Cardiac muscle cell (in vitro differentiated cells and primary cell): ENCODE measurements around the gene RYR1. TPM values are rescaled to one million over a fixed set of nuclear protein-coding genes. Genes with fewer than 3 reads are reported as not detected.
"Not testable (repeated sequence)": the region's sequence is repeated elsewhere in the genome, so short reads cannot be mapped to it uniquely, and the experiment has no call there.

Experiments used
- DNase-seq, 2 donors: peaks; one replicate each; pipeline versions ENCODE4 v3.0.0 to v3.0.0-alpha.2; 2010 to 2017; ENCODE audit warnings: low read depth in 1 of 2, low spot score in 1 of 2
- H3K27ac ChIP-seq: fragments of 200-600 bp; sonication (generic); 2 replicates; pipeline ENCODE4 v1.5.1; 2016
- H3K27me3 ChIP-seq: fragments of 200-600 bp; sonication (generic); 2 replicates; pipeline ENCODE4 v1.6.0; 2016; ENCODE audit warnings: control low read depth
- H3K36me3 ChIP-seq: fragments of 200-600 bp; sonication (generic); 2 replicates; pipeline ENCODE4 v1.5.1; 2016; ENCODE audit warnings: control low read depth
- H3K4me1 ChIP-seq: fragments of 200-600 bp; sonication (generic); 2 replicates; pipeline ENCODE4 v1.8.1; 2017; ENCODE audit warnings: low read depth, mild to moderate bottlenecking, mixed run types
- H3K4me3 ChIP-seq: fragments of 200-600 bp; sonication (generic); 2 replicates; pipeline ENCODE4 v1.5.1; 2016; ENCODE audit warnings: mild to moderate bottlenecking
- H3K9me3 ChIP-seq: fragments of 200-600 bp; sonication (generic); 2 replicates; pipeline ENCODE4 v1.5.1; 2017; ENCODE audit warnings: low read depth, mild to moderate bottlenecking, control low read depth
- polyA plus RNA-seq: library from polyadenylated mRNA; unstranded; fragments of >200 nt; fragmentation: Nextera tagmentation; extraction: Ambion mirVana; gene quantifications from 2 replicates; pipeline ENCODE4 v1.2.1, GENCODE V29; 2016
- total RNA-seq: library from RNA; depleted of rRNA; stranded (reverse); fragments of >200 nt; gene quantifications from 2 replicates; pipeline ENCODE4 v1.2.3, GENCODE V29; 2016
- TF ChIP-seq, protein P1 (sequence below): IDR thresholded peaks from 2 replicates; pipeline ENCODE4 v1.5.1; 2012; ENCODE audit warnings: low read depth, mild to moderate bottlenecking, low read length

Gene RYR1
- total and polyA plus RNA-seq, 2 experiments from 2014 or later, result 0.71 to 12.8 TPM

GRCh38 chr19:38557205-38557799 is 123.8 kb downstream of the RYR1 start:
- no peak for DNase-seq
- Histone ChIP-seq H3K27ac (no peak overlapping the region), H3K27me3 (no peaks in the 10 kb centered on the region), H3K4me3 (no peak overlapping the region), H3K4me1 (no peaks in the 10 kb centered on the region), H3K9me3 (no peaks in the 10 kb centered on the region), H3K36me3 (no peaks in the 10 kb centered on the region)
- TF ChIP-seq, protein P1, sequence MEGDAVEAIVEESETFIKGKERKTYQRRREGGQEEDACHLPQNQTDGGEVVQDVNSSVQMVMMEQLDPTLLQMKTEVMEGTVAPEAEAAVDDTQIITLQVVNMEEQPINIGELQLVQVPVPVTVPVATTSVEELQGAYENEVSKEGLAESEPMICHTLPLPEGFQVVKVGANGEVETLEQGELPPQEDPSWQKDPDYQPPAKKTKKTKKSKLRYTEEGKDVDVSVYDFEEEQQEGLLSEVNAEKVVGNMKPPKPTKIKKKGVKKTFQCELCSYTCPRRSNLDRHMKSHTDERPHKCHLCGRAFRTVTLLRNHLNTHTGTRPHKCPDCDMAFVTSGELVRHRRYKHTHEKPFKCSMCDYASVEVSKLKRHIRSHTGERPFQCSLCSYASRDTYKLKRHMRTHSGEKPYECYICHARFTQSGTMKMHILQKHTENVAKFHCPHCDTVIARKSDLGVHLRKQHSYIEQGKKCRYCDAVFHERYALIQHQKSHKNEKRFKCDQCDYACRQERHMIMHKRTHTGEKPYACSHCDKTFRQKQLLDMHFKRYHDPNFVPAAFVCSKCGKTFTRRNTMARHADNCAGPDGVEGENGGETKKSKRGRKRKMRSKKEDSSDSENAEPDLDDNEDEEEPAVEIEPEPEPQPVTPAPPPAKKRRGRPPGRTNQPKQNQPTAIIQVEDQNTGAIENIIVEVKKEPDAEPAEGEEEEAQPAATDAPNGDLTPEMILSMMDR, result no peak

DNA sequence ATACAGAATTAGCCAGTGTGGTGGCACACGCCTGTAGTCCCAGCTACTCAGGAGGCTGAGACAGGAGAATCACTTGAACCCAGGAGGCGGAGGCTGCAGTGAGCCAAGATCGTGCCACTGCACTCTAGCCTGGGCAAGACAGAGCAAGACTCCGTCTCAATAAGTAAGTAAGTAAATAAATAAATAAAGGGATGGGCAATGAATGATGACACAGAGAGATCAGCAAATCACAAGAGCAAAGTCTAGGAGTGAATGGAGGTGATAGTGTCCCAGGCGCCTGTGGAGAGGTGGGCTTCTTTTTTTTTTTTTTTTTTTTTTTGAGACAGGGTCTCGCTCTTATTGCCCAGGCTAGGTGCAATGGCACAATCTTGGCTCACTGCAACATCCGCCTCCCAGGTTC is 125.4 kb downstream of the RYR1 start:
- DNase-seq, H3K4me3 ChIP-seq, H3K27me3 ChIP-seq, H3K9me3 ChIP-seq, H3K36me3 ChIP-seq, H3K4me1 ChIP-seq, H3K27ac ChIP-seq: not testable (repeated sequence)

GRCh38 chr19:38559428-38560401 is 126.2 kb downstream of the RYR1 start:
- DNase-seq, result no peak
- no peak overlapping the region for H3K27ac ChIP-seq
- TF ChIP-seq, protein P1, result no peak
- no peaks in the 10 kb centered on the region for H3K9me3 ChIP-seq
- H3K4me1 ChIP-seq, result no peaks in the 10 kb centered on the region
- H3K36me3 ChIP-seq, result no peaks in the 10 kb centered on the region
- H3K27me3 ChIP-seq, result no peaks in the 10 kb centered on the region
- H3K4me3 ChIP-seq, result no peak overlapping the region

DNA sequence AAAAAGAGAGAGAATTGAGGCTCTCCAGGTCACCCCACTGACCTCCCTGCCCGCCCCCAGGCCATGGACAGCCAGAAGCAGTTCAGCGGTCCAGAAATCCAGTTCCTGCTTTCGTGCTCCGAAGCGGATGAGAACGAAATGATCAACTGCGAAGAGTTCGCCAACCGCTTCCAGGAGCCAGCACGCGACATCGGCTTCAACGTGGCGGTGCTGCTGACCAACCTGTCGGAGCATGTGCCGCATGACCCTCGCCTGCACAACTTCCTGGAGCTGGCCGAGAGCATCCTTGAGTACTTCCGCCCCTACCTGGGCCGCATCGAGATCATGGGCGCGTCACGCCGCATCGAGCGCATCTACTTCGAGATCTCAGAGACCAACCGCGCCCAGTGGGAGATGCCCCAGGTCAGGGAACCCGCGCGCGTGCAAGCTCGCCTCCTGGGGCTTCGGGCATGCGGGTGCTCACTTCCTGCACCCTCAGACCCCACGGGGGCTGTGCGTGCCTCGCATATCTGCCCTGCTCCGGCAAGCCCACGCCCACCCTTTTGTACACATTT is 127.6 kb downstream of the RYR1 start:
- no peak overlapping the region for H3K27ac ChIP-seq
- TF ChIP-seq, protein P1, result no peak
- H3K36me3 ChIP-seq, result no peaks in the 10 kb centered on the region
- H3K4me3 ChIP-seq, result no peak overlapping the region
- no peaks in the 10 kb centered on the region for H3K4me1 ChIP-seq
- no peak for DNase-seq
- H3K9me3 ChIP-seq, result no peaks in the 10 kb centered on the region
- H3K27me3 ChIP-seq, result no peaks in the 10 kb centered on the region

- DNase-seq, result no peak
- Histone ChIP-seq H3K4me1 (no peaks in the 10 kb centered on the region), H3K4me3 (no peak overlapping the region), H3K27me3 (no peaks in the 10 kb centered on the region), H3K9me3 (no peaks in the 10 kb centered on the region), H3K36me3 (no peaks in the 10 kb centered on the region), H3K27ac (no peak overlapping the region)
- TF ChIP-seq, protein P1, result no peak
Measured at GRCh38 chr19:38561658-38562057, 128.2 kb downstream of the RYR1 start.

- H3K9me3 ChIP-seq, result no peaks in the 10 kb centered on the region
- TF ChIP-seq, protein P1, result no peak
- no peak for DNase-seq
Measured at GRCh38 chr19:38562096-38562495, 128.6 kb downstream of the RYR1 start.

More at GRCh38 chr19:38562096-38562495, 128.6 kb downstream of the RYR1 start:
- no peak overlapping the region for H3K27ac ChIP-seq
- no peaks in the 10 kb centered on the region for H3K36me3 ChIP-seq
- no peaks in the 10 kb centered on the region for H3K27me3 ChIP-seq
- no peaks in the 10 kb centered on the region for H3K4me1 ChIP-seq
- no peak overlapping the region for H3K4me3 ChIP-seq
